ENCODE results near the gene TRAPPC12.

TRAPPC12 gene

DNA sequence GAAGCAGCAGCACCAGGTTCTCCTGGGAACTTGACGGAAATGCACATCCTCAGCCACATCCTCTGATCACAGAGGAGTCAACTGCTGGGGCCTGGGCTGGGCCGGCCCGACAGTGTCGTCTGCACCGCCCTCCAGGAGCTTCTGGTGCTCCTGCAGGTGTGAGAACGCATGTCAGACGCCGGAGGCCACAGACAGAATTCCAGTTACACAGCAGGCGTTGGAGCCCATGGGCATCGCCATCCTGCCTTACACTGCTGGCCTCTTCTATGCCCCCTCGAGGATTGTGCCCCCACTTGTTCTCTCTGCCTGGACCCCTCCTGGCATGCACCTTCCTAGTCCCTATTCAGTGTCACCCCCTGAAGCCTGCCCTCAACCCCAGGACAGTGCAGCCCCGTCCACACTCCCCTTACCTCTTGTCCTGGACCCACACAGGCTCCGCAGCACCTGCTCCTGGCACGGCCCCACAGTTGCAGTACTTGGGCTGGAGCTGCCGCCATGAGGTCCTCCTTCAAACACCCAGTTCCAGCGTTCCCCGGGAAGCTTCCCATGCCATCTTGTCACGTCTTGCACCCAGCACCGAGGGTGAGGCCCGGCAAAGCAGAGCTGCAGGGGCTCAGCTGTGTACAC is 102.4 kb downstream of the TRAPPC12 start:
- Histone ChIP-seq H3K4me3 (replicated peaks; ENCODE audit: low read depth, low read length) (no peak overlapping the region), H3K27me3 (replicated peaks; ENCODE audit: control insufficient read depth, insufficient read depth, low read length) (no peaks in the 10 kb centered on the region), H3K36me3 (ENCODE audit: control insufficient read depth, insufficient read depth, low read length) (peaks cover 10% of the 10 kb centered on the region)
- no peak for DNase-seq (ENCODE audit: extremely low read depth, insufficient read length)
- TF ChIP-seq, protein P1, sequence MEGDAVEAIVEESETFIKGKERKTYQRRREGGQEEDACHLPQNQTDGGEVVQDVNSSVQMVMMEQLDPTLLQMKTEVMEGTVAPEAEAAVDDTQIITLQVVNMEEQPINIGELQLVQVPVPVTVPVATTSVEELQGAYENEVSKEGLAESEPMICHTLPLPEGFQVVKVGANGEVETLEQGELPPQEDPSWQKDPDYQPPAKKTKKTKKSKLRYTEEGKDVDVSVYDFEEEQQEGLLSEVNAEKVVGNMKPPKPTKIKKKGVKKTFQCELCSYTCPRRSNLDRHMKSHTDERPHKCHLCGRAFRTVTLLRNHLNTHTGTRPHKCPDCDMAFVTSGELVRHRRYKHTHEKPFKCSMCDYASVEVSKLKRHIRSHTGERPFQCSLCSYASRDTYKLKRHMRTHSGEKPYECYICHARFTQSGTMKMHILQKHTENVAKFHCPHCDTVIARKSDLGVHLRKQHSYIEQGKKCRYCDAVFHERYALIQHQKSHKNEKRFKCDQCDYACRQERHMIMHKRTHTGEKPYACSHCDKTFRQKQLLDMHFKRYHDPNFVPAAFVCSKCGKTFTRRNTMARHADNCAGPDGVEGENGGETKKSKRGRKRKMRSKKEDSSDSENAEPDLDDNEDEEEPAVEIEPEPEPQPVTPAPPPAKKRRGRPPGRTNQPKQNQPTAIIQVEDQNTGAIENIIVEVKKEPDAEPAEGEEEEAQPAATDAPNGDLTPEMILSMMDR (IDR thresholded peaks at IDR 0.05; ENCODE audit: insufficient read depth, low read length, poor library complexity, severe bottlenecking): no peak

- Histone ChIP-seq H3K4me3 (replicated peaks; ENCODE audit: low read depth, low read length) (no peak overlapping the region), H3K36me3 (ENCODE audit: control insufficient read depth, insufficient read depth, low read length) (peaks cover 10% of the 10 kb centered on the region), H3K27me3 (replicated peaks; ENCODE audit: control insufficient read depth, insufficient read depth, low read length) (no peaks in the 10 kb centered on the region)
- DNase-seq (ENCODE audit: extremely low read depth, insufficient read length): no peak
- TF ChIP-seq, protein P1 (IDR thresholded peaks at IDR 0.05; ENCODE audit: insufficient read depth, low read length, poor library complexity, severe bottlenecking): no peak
These were observed 102.9 kb downstream of the TRAPPC12 start for GRCh38 chr2:3482363-3482821.

DNA sequence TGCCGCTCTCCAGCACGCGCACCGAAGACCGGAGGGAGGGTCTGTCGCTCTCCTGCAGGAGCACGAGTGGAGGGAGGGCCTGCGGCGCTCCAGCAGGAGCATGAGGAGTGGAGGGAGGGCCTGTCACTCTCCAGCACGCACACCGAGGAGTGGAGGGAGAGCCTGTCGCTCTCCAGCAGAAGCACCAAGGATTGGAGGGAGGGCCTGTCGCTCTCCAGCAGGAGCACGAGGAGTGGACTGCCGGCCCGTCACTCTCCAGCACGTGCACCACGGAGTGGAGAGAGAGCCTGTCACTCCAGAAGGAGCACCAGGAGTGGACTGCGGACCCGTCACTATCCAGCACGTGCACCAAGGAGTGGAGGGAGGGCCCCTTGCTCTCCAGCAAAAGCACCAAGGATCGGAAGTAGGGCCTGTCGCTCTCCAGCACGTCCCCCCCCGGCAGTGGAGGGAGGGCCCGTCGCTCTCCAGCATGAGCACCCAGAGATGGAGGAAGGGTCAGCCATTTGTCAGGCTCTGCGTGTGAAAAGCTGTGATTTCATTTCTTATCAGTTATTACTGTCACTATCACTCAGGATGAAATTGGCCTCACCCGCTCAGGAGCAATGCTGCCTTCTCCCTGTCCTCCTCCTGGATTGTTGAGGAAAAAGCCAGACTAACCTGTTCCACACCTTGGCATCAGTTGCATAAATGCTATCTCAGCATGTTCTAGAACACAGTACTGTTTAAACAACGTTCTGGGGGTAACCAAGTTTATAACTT is 103.9 kb downstream of the TRAPPC12 start:
- TF ChIP-seq, protein P1 (IDR thresholded peaks at IDR 0.05; ENCODE audit: insufficient read depth, low read length, poor library complexity, severe bottlenecking): no peak
- no peak overlapping the region for H3K4me3 ChIP-seq (replicated peaks; ENCODE audit: low read depth, low read length)
- no peaks in the 10 kb centered on the region for H3K27me3 ChIP-seq (replicated peaks; ENCODE audit: control insufficient read depth, insufficient read depth, low read length)
- peaks cover 10% of the 10 kb centered on the region for H3K36me3 ChIP-seq (ENCODE audit: control insufficient read depth, insufficient read depth, low read length)
- no peak for DNase-seq (ENCODE audit: extremely low read depth, insufficient read length)

- H3K4me3 ChIP-seq (replicated peaks; ENCODE audit: low read depth, low read length): no peak overlapping the region
- TF ChIP-seq, protein P1 (IDR thresholded peaks at IDR 0.05; ENCODE audit: insufficient read depth, low read length, poor library complexity, severe bottlenecking): no peak
- no peaks in the 10 kb centered on the region for H3K27me3 ChIP-seq (replicated peaks; ENCODE audit: control insufficient read depth, insufficient read depth, low read length)
- no peak for DNase-seq (ENCODE audit: extremely low read depth, insufficient read length)
- H3K36me3 ChIP-seq (ENCODE audit: control insufficient read depth, insufficient read depth, low read length): peaks cover 7% of the 10 kb centered on the region
These were observed 104.8 kb downstream of the TRAPPC12 start for GRCh38 chr2:3483986-3484960.

- H3K27me3 ChIP-seq (replicated peaks; ENCODE audit: control insufficient read depth, insufficient read depth, low read length): no peaks in the 10 kb centered on the region
- peaks cover 2% of the 10 kb centered on the region for H3K36me3 ChIP-seq (ENCODE audit: control insufficient read depth, insufficient read depth, low read length)
- TF ChIP-seq, protein P1 (IDR thresholded peaks at IDR 0.05; ENCODE audit: insufficient read depth, low read length, poor library complexity, severe bottlenecking): no peak
- no peak for DNase-seq (ENCODE audit: extremely low read depth, insufficient read length)
- no peak overlapping the region for H3K4me3 ChIP-seq (replicated peaks; ENCODE audit: low read depth, low read length)
These were observed 105.7 kb downstream of the TRAPPC12 start for GRCh38 chr2:3485166-3485565.

Data from GM06990 (cell line).